Neural crest cell (in vitro differentiated cells): ENCODE measurements around the gene MGAT1. TPM values are rescaled to one million over a fixed set of nuclear protein-coding genes. Genes with fewer than 3 reads are reported as not detected.

Experiments used
- DNase-seq: peaks from one replicate; pipeline ENCODE4 v3.0.0; 2021; ENCODE audit warnings: low read depth, mixed read lengths, low spot score
- H3K27ac Mint-ChIP-seq: one replicate; pipeline ENCODE4 v1.8.0; 2021; ENCODE audit warnings: mild to moderate bottlenecking, mixed read lengths; ENCODE audit not compliant: unreplicated experiment
- H3K27me3 Mint-ChIP-seq: 2 replicates; pipeline ENCODE4 v1.8.0; 2021; ENCODE audit warnings: low read depth, mild to moderate bottlenecking, mixed read lengths
- H3K36me3 Mint-ChIP-seq: 2 replicates; pipeline ENCODE4 v1.8.0; 2021; ENCODE audit warnings: low read depth, mild to moderate bottlenecking, mixed read lengths
- H3K4me1 Mint-ChIP-seq: 2 replicates; pipeline ENCODE4 v1.8.0; 2021; ENCODE audit warnings: mixed read lengths
- H3K4me3 Mint-ChIP-seq: one replicate; pipeline ENCODE4 v1.8.0; 2021; ENCODE audit warnings: mild to moderate bottlenecking, mixed read lengths
- H3K9me3 Mint-ChIP-seq: 2 replicates; pipeline ENCODE4 v1.8.0; 2021; ENCODE audit warnings: mixed read lengths
- total RNA-seq: library from RNA; stranded (reverse); gene quantifications from 2 replicates; pipeline ENCODE4 v1.2.1, GENCODE V29; 2021
- TF ChIP-seq, protein P1 (sequence below): fragments of 200-600 bp; sonication (generic); conservative IDR thresholded peaks from 2 replicates; pipeline ENCODE4 v1.5.0; 2021; ENCODE audit warnings: antibody characterized with exemption, mild to moderate bottlenecking

MGAT1 gene
- total RNA-seq, 1 donor from 2014 or later = 57.1 TPM

DNA sequence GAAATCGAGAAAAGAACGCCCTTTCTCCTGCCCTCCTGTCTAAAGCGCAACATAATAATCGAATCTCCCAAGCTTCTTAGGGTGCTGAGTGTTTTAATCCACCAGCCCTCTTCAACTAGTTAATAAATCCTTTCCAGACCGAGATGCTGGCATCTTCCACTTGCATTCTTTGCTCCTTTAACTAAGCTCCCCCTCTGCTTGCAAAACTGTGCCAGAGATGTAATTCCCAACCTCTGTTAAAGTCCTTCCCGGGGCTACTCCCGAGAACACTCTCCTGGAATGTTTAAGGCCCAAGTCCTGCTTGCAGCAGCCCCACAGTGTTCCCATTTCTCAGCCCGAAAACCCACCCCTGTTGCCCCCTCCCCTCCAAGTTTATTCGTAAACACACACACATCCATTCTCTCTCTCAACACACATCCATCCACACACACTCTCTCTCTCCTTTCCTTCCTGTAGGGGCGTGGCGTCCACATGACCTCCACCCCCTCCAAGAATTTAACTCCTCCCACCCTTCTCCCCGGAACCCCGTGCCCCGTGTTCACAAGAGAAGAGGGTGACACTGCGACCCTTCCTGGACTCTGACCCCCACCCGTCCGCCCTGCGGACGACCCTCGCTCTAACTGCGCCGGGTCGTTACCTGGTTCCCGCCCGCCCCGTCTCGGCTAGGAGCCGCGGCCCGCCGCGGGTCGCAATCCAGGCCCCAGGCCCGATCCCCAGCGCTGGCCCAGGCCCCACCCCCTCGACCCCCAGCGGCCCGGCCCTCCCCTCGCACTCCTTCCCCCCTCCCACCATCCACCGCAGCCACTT, 7.0 kb upstream of the MGAT1 start:
- Mint-ChIP-seq H3K27me3 (no peaks in the 10 kb centered on the region), H3K9me3 (no peaks in the 10 kb centered on the region), H3K27ac (peak overlapping the region; percentile 100), H3K4me3 (peak overlapping the region; percentile 92), H3K36me3 (no peaks in the 10 kb centered on the region), H3K4me1 (peaks cover 63% of the 10 kb centered on the region)
- TF ChIP-seq, protein P1, sequence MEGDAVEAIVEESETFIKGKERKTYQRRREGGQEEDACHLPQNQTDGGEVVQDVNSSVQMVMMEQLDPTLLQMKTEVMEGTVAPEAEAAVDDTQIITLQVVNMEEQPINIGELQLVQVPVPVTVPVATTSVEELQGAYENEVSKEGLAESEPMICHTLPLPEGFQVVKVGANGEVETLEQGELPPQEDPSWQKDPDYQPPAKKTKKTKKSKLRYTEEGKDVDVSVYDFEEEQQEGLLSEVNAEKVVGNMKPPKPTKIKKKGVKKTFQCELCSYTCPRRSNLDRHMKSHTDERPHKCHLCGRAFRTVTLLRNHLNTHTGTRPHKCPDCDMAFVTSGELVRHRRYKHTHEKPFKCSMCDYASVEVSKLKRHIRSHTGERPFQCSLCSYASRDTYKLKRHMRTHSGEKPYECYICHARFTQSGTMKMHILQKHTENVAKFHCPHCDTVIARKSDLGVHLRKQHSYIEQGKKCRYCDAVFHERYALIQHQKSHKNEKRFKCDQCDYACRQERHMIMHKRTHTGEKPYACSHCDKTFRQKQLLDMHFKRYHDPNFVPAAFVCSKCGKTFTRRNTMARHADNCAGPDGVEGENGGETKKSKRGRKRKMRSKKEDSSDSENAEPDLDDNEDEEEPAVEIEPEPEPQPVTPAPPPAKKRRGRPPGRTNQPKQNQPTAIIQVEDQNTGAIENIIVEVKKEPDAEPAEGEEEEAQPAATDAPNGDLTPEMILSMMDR = no peak
- DNase-seq = no peak

DNA sequence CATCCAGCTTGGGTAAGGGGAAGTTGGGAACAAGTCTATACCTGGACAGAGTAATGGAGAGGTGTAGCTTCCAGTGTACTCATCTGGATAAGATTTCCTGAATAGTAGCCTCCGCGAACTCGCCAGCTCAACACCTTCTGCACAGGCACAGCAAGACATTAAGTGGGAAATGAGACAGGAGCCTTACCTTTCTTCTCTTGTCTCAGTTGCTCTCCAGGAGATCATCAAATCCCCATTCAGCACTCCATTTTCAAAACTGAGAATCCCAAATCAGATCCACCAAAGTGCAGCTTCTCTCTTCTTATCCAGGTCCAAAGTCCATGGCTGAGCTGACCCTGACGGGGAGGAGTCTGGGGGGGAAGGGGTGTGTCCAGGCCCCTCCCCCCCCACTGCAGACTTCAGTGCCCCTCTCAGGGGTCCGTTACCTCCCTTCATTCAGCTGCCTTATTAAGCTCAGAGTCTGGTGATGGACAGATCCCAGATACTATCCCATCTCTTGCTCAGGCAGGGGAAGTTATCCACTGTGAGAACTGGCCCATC, 5.9 kb upstream of the MGAT1 start:
- no peaks in the 10 kb centered on the region for H3K27me3 Mint-ChIP-seq
- no peaks in the 10 kb centered on the region for H3K9me3 Mint-ChIP-seq
- H3K36me3 Mint-ChIP-seq = no peaks in the 10 kb centered on the region
- no peak for DNase-seq
- H3K27ac Mint-ChIP-seq = peak overlapping the region; percentile 65
- TF ChIP-seq, protein P1 = no peak
- peaks cover 64% of the 10 kb centered on the region for H3K4me1 Mint-ChIP-seq
- H3K4me3 Mint-ChIP-seq = peak overlapping the region; percentile 92

- no peaks in the 10 kb centered on the region for H3K9me3 Mint-ChIP-seq
- no peak for DNase-seq
- TF ChIP-seq, protein P1 = no peak
- no peak overlapping the region for H3K27ac Mint-ChIP-seq
- H3K4me1 Mint-ChIP-seq = peaks cover 69% of the 10 kb centered on the region
- H3K4me3 Mint-ChIP-seq = peak overlapping the region; percentile 92
- H3K36me3 Mint-ChIP-seq = no peaks in the 10 kb centered on the region
- no peaks in the 10 kb centered on the region for H3K27me3 Mint-ChIP-seq
Measured at GRCh38 chr5:180807654-180808414, 5.2 kb upstream of the MGAT1 start.

GRCh38 chr5:180807046-180807445, 4.4 kb upstream of the MGAT1 start:
- Mint-ChIP-seq H3K36me3 (no peaks in the 10 kb centered on the region), H3K4me1 (peaks cover 68% of the 10 kb centered on the region), H3K27ac (peak overlapping the region; percentile 88), H3K9me3 (no peaks in the 10 kb centered on the region), H3K4me3 (peak overlapping the region; percentile 20), H3K27me3 (no peaks in the 10 kb centered on the region)
- DNase-seq = no peak
- TF ChIP-seq, protein P1 = no peak

DNA sequence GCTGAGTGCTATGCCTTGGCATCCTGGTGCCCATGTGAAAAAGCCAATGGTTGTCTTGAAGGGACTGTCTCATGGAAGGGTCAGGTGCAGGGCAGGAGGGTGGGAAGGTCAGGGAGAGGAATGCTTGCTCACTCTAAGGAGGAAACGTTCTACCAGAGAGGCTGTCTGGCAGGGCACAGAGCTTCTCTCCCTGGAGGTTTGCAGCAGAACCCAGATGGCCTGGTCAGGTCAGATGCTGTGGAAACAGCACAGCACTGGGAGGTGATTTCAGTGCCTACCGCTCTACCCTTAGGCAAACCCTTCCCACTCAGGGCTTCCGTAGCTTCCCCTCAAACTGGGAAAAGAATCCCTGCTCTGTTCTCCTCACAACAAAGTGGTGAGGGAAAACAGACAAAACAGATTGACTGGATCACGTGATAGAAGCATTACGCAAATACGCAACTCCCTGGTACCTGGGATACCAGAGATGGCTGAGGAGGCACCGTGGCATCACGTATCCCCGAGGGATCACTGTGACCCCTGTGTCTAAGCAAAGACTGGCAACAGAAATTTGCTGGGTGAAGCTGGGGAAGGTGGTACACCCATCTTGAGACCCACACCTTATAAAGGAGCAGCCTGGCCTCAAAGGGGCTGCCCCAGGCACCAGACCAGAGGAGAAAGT, 3.9 kb upstream of the MGAT1 start:
- TF ChIP-seq, protein P1 = no peak

More for the DNA sequence above, 3.9 kb upstream of the MGAT1 start:
- no peaks in the 10 kb centered on the region for H3K9me3 Mint-ChIP-seq
- peak overlapping the region; percentile 20 for H3K4me3 Mint-ChIP-seq
- no peaks in the 10 kb centered on the region for H3K27me3 Mint-ChIP-seq
- no peak for DNase-seq
- peak overlapping the region; percentile 88 for H3K27ac Mint-ChIP-seq
- H3K36me3 Mint-ChIP-seq = no peaks in the 10 kb centered on the region
- H3K4me1 Mint-ChIP-seq = peaks cover 68% of the 10 kb centered on the region
